BE2C (cell line): Measurements from ENCODE around the gene ANKDD1A.

Experiments
- DNase-seq: peaks from one replicate; pipeline ENCODE4 v3.0.0-alpha.2; 2020
- H3K27me3 ChIP-seq: fragments of 250-450 bp; sonication (Bioruptor Pico); 2 replicates; pipeline ENCODE4 v1.5.1; 2020; ENCODE audit warnings: mild to moderate bottlenecking
- H3K36me3 ChIP-seq: fragments of 250-450 bp; sonication (Bioruptor Pico); 2 replicates; pipeline ENCODE4 v1.5.1; 2020; ENCODE audit warnings: mild to moderate bottlenecking
- H3K4me1 ChIP-seq: fragments of 250-450 bp; sonication (Bioruptor Pico); 2 replicates; pipeline ENCODE4 v1.5.1; 2020
- H3K4me3 ChIP-seq: 2 replicates; pipeline ENCODE4 v1.5.1; 2011; ENCODE audit warnings: low read depth, low read length
- H3K9me3 ChIP-seq: fragments of 250-450 bp; sonication (Bioruptor Pico); 2 replicates; pipeline ENCODE4 v1.5.1; 2020
- CTCF ChIP-seq: IDR thresholded peaks from 2 replicates; pipeline ENCODE4 v1.5.1; 2012; ENCODE audit warnings: mild to moderate bottlenecking, low read depth, low read length

ANKDD1A gene

GRCh38 chr15:64865998-64866520, 45.6 kb upstream of the ANKDD1A start:
- no peaks in the 10 kb centered on the region for H3K4me1 ChIP-seq
- TF ChIP-seq CTCF: no peak
- H3K4me3 ChIP-seq: no peak overlapping the region
- H3K27me3 ChIP-seq: no peaks in the 10 kb centered on the region
- no peak for DNase-seq
- no peaks in the 10 kb centered on the region for H3K9me3 ChIP-seq
- H3K36me3 ChIP-seq: no peaks in the 10 kb centered on the region; the same call in 1 of the 2 replicates

GRCh38 chr15:64869501-64869900, 42.2 kb upstream of the ANKDD1A start:
- DNase-seq: no peak
- H3K4me1 ChIP-seq: no peaks in the 10 kb centered on the region
- H3K4me3 ChIP-seq: no peak overlapping the region
- no peak for TF ChIP-seq CTCF
- H3K9me3 ChIP-seq: no peaks in the 10 kb centered on the region
- H3K27me3 ChIP-seq: no peaks in the 10 kb centered on the region
- H3K36me3 ChIP-seq: no peaks in the 10 kb centered on the region; the same call in 1 of the 2 replicates

- TF ChIP-seq CTCF: no peak
Measured at GRCh38 chr15:64870353-64870752, 41.3 kb upstream of the ANKDD1A start.

GRCh38 chr15:64875641-64876223, 36.0 kb upstream of the ANKDD1A start:
- Histone ChIP-seq H3K4me3 (no peak overlapping the region), H3K4me1 (peaks cover 5% of the 10 kb centered on the region), H3K9me3 (no peaks in the 10 kb centered on the region), H3K27me3 (no peaks in the 10 kb centered on the region), H3K36me3 (no peaks in the 10 kb centered on the region)
- DNase-seq: peak; percentile 41
- no peak for TF ChIP-seq CTCF

More at GRCh38 chr15:64870353-64870752, 41.3 kb upstream of the ANKDD1A start:
- H3K36me3 ChIP-seq: no peaks in the 10 kb centered on the region; the same call in 1 of the 2 replicates
- no peak overlapping the region for H3K4me3 ChIP-seq
- H3K4me1 ChIP-seq: no peaks in the 10 kb centered on the region
- no peak for DNase-seq
- no peaks in the 10 kb centered on the region for H3K9me3 ChIP-seq
- H3K27me3 ChIP-seq: no peaks in the 10 kb centered on the region

- Histone ChIP-seq H3K4me3 (no peak overlapping the region), H3K36me3 (no peaks in the 10 kb centered on the region), H3K4me1 (peaks cover 5% of the 10 kb centered on the region), H3K27me3 (no peaks in the 10 kb centered on the region), H3K9me3 (no peaks in the 10 kb centered on the region)
- TF ChIP-seq CTCF: no peak
- DNase-seq: no peak
Measured at GRCh38 chr15:64877435-64877834, 34.3 kb upstream of the ANKDD1A start.

- no peak for TF ChIP-seq CTCF
- Histone ChIP-seq H3K9me3 (no peaks in the 10 kb centered on the region), H3K27me3 (no peaks in the 10 kb centered on the region), H3K36me3 (no peaks in the 10 kb centered on the region), H3K4me1 (peaks cover 9% of the 10 kb centered on the region), H3K4me3 (no peak overlapping the region)
- no peak for DNase-seq
Measured at GRCh38 chr15:64878705-64879104, 33.0 kb upstream of the ANKDD1A start.
